CD4-positive, alpha-beta T cell (primary cell): ENCODE measurements around the gene CTIF. TPM values are rescaled to one million over a fixed set of nuclear protein-coding genes. Genes with fewer than 3 reads are reported as not detected.

Experiments used
- ATAC-seq: fragments of 200-7000 bp; cut with Tn5 transposase; one replicate; pipeline ENCODE4 v1.10.0; 2022; ENCODE audit warnings: mild to moderate bottlenecking; ENCODE audit not compliant: poor library complexity
- CTCF ChIA-PET: fragments of 350-600 bp; sonication (Branson Sonifier 250); formaldehyde crosslinking; loops from one replicate; lab custom pipeline; 2021; ENCODE audit warnings: antibody characterized with exemption, inconsistent platforms; lab: Charles Lee
- POLR2A ChIA-PET: fragments of 350-600 bp; sonication (Branson Sonifier 250); formaldehyde crosslinking; loops from one replicate; lab custom pipeline; 2021; ENCODE audit warnings: antibody characterized with exemption, inconsistent platforms; lab: Charles Lee
- DNase-seq, 14 experiments: peaks; one replicate each; pipeline ENCODE4 v3.0.0-alpha.2; 2013 to 2020; ENCODE audit warnings: mixed read lengths in 2 of 14
- H3K27ac ChIP-seq, 2 donors: one replicate each; pipeline versions ENCODE4 v1.5.1 to v1.7.0; 2013; ENCODE audit warnings: low read length in 2 of 2, low read depth in 1 of 2, mild to moderate bottlenecking in 1 of 2
- H3K27me3 ChIP-seq, 2 experiments: 1 replicate in 1 of 2; 2 replicates in 1 of 2; pipeline versions ENCODE4 v1.6.1 to v1.7.0; 2013; ENCODE audit warnings: low read length in 2 of 2, control low read depth in 1 of 2, mild to moderate bottlenecking in 1 of 2, moderate library complexity in 1 of 2; ENCODE audit not compliant: insufficient read depth in 2 of 2, control insufficient read depth in 1 of 2
- H3K36me3 ChIP-seq: one replicate; pipeline ENCODE4 v1.6.1; 2013; ENCODE audit warnings: low read length, control low read depth; ENCODE audit not compliant: insufficient read depth
- H3K4me1 ChIP-seq: one replicate; pipeline ENCODE4 v1.6.1; 2013; ENCODE audit warnings: low read length, control low read depth; ENCODE audit not compliant: insufficient read depth
- H3K4me3 ChIP-seq: one replicate; pipeline ENCODE4 v1.5.1; 2013; ENCODE audit warnings: mild to moderate bottlenecking, low read length, moderate library complexity
- H3K9me3 ChIP-seq, 2 experiments: 1 replicate in 1 of 2; 2 replicates in 1 of 2; pipeline versions ENCODE4 v1.6.1 to v1.7.0; 2013; ENCODE audit warnings: low read length in 2 of 2, mild to moderate bottlenecking in 2 of 2, control low read depth in 1 of 2, moderate library complexity in 1 of 2; ENCODE audit not compliant: control insufficient read depth in 1 of 2, insufficient read depth in 1 of 2
- H3K27ac Mint-ChIP-seq: one replicate; pipeline ENCODE4 v1.8.0; 2020; ENCODE audit warnings: mixed read lengths
- H3K27me3 Mint-ChIP-seq: one replicate; pipeline ENCODE4 v1.8.0; 2021; ENCODE audit warnings: mixed read lengths
- H3K36me3 Mint-ChIP-seq: one replicate; pipeline ENCODE4 v1.8.0; 2021; ENCODE audit warnings: low read depth, mixed read lengths
- H3K4me1 Mint-ChIP-seq: one replicate; pipeline ENCODE4 v1.8.0; 2021; ENCODE audit warnings: low read depth, mixed read lengths
- H3K4me3 Mint-ChIP-seq: one replicate; pipeline ENCODE4 v1.8.0; 2020; ENCODE audit warnings: mild to moderate bottlenecking, mixed read lengths
- H3K9me3 Mint-ChIP-seq: one replicate; pipeline ENCODE4 v1.8.0; 2020; ENCODE audit warnings: mixed read lengths
- intact Hi-C, 2 experiments: fragments of 100-400 bp; cut with DNase I in 1 of 2; cut with micrococcal nuclease in 1 of 2; formaldehyde crosslinking; loops; one replicate each; pipeline versions ENCODE4 v1.15.1 to v1.9.0; 2023 to 2025; cut with DNase I, micrococcal nuclease
- total RNA-seq, 174 experiments: library from RNA in 2 of 174; stranded (reverse) in 2 of 174; gene quantifications; one replicate each; pipeline ENCODE4 v1.2.3 and lab custom pipeline; 2021 to 2026
- TF ChIP-seq, protein P1 (sequence below): fragments of 200-600 bp; IDR thresholded peaks from one replicate; pipeline ENCODE4 v1.8.0; 2022; ENCODE audit warnings: antibody characterized with exemption, mild to moderate bottlenecking

CTIF gene
- total RNA-seq, 2 experiments from 2014 or later: 1.1 to 2.9 TPM

DNA sequence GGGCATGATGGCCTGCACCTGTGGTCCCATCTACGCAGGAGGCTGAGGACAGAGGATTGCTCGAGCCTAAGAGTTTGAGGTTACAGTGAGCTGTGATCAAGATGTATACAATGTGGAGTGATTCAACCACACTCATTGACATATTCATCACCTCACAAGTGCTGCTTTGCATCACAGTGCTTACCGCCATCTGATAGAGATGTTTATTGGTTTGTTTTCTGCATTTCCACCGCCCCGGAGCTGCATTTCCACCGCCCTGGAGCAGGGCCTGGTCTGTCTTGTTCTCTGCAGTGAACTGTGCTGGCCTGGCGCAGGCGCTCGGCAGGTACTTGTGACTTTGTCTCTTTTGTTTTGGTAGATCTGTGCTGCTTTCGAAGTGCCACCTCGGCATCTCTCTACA lies 315.9 kb downstream of the CTIF start:
- POLR2A ChIA-PET: interaction anchor here (1.6 kb wide), 1 partner anchor 86 kb away, joined by 4 read pairs; no protein-coding TSS in a partner anchor
- H3K4me3 ChIP-seq: no peak overlapping the region
- TF ChIP-seq, protein P1, sequence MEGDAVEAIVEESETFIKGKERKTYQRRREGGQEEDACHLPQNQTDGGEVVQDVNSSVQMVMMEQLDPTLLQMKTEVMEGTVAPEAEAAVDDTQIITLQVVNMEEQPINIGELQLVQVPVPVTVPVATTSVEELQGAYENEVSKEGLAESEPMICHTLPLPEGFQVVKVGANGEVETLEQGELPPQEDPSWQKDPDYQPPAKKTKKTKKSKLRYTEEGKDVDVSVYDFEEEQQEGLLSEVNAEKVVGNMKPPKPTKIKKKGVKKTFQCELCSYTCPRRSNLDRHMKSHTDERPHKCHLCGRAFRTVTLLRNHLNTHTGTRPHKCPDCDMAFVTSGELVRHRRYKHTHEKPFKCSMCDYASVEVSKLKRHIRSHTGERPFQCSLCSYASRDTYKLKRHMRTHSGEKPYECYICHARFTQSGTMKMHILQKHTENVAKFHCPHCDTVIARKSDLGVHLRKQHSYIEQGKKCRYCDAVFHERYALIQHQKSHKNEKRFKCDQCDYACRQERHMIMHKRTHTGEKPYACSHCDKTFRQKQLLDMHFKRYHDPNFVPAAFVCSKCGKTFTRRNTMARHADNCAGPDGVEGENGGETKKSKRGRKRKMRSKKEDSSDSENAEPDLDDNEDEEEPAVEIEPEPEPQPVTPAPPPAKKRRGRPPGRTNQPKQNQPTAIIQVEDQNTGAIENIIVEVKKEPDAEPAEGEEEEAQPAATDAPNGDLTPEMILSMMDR: no peak
- H3K36me3 ChIP-seq: no peaks in the 10 kb centered on the region
- no peak overlapping the region for H3K27ac ChIP-seq
- intact Hi-C loops: loop anchor here in 1 of 2 experiments (5.0 kb wide), 1 partner anchor 43 kb away; no protein-coding TSS in a partner anchor
- Mint-ChIP-seq H3K27me3 (no peaks in the 10 kb centered on the region), H3K4me3 (no peak overlapping the region), H3K9me3 (no peaks in the 10 kb centered on the region), H3K27ac (no peak overlapping the region), H3K36me3 (no peaks in the 10 kb centered on the region), H3K4me1 (peaks cover 52% of the 10 kb centered on the region)
- H3K4me1 ChIP-seq: peaks cover 36% of the 10 kb centered on the region
- CTCF ChIA-PET: no interaction called here
- H3K27me3 ChIP-seq: no peaks in the 10 kb centered on the region
- peak; percentile 59 for ATAC-seq
- DNase-seq: peak in 1 of 14 experiments; percentile 17
- H3K9me3 ChIP-seq: no peaks in the 10 kb centered on the region

DNA sequence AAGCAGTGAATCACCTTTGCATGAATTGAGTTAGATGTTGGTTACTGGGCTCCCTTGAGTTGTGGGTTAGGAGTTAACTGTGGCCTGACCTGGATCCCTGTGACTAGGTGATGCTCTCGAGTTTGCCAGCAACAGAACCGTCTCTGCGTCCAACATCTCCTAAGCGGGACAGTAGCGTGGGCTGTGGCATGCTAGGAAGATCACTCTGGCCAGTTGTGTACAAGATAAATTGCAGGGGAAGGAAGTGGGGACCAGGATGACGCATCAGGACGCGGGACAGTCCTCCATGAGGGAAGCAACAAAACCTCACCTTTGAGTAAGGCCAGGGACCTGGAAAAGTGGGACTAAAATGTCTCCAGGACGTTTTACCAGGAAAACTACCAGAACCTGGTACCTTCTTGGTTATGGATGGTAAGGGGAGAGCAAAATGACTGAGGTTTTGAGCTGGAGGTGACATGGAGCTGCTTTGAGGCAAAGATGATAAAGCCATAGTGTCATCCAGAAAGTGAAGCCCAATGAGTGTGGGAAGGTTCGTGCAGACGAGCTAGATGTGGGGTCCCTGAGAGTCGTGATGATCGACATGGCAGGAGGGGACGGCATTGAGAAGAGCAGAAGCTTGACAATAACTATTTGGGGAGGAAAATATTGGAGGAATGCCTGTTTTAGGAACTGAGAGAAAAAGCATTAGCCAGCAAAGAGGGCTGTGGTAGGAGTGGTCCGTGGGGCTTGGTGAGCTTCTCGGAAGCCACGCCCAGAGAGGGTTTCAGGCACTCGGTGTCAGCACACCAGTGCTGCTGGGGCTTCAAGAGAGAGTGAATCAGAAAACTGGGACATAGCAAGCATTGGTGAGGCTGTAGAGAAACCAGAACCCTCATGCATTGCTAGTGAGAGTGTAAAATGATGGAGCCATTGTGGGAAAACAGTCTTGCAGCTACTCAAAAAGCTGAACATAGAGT lies 316.9 kb downstream of the CTIF start:
- no peak for DNase-seq
- no peak overlapping the region for H3K4me3 Mint-ChIP-seq
- Histone ChIP-seq H3K4me3 (no peak overlapping the region), H3K36me3 (no peaks in the 10 kb centered on the region), H3K9me3 (no peaks in the 10 kb centered on the region), H3K27ac (no peak overlapping the region), H3K27me3 (no peaks in the 10 kb centered on the region), H3K4me1 (peaks cover 33% of the 10 kb centered on the region)
- peaks cover 52% of the 10 kb centered on the region for H3K4me1 Mint-ChIP-seq
- no peaks in the 10 kb centered on the region for H3K9me3 Mint-ChIP-seq
- H3K27me3 Mint-ChIP-seq: no peaks in the 10 kb centered on the region
- no peak for ATAC-seq
- H3K27ac Mint-ChIP-seq: no peak overlapping the region
- intact Hi-C loops: loop anchor here in 1 of 2 experiments (5.0 kb wide), 1 partner anchor 42 kb away; no protein-coding TSS in a partner anchor
- ChIA-PET POLR2A (no interaction called here), CTCF (no interaction called here)
- TF ChIP-seq, protein P1: no peak
- no peaks in the 10 kb centered on the region for H3K36me3 Mint-ChIP-seq

DNA sequence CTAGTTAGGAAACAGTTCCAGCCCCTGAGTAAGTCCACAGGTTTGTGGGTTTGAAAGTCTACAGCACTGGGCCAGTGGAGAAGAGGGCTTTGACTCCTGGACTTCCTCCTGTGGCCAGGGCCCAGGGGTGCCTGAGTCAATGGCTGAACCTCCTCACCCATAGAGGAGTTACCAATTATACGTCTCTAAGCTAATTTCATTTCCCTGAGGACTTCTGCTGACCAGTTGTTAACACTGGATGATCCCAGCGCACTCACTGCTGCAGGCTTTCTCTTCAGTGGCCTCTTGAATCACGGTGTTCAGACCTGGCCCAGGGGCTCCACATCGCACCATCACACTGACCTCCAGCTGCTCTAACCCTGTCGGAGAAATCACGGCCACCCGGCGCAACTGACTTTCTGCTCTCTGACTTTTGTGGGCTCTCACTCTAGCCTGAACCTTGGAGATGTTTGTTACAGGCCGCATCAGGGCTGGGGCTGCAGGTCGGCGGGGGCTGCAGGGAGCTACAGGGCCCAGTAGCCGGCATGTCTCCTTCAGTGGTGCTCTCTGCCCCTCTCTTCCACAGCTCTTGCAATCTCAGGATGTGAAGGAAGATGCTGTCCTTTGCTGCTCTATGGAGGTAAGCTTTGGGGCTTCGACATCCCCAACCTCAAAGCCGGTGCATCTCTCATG lies 318.3 kb downstream of the CTIF start:
- intact Hi-C loops: loop anchor here in 1 of 2 experiments (5.0 kb wide), 1 partner anchor 40 kb away; no protein-coding TSS in a partner anchor
- peaks cover 19% of the 10 kb centered on the region for H3K4me1 ChIP-seq
- Mint-ChIP-seq H3K4me3 (no peak overlapping the region), H3K36me3 (no peaks in the 10 kb centered on the region), H3K4me1 (peaks cover 45% of the 10 kb centered on the region), H3K27ac (no peak overlapping the region), H3K27me3 (no peaks in the 10 kb centered on the region), H3K9me3 (no peaks in the 10 kb centered on the region)
- H3K27me3 ChIP-seq: no peaks in the 10 kb centered on the region
- POLR2A ChIA-PET: no interaction called here
- DNase-seq (no peak), ATAC-seq (no peak)
- no peaks in the 10 kb centered on the region for H3K9me3 ChIP-seq
- no peaks in the 10 kb centered on the region for H3K36me3 ChIP-seq
- CTCF ChIA-PET: no interaction called here
- TF ChIP-seq, protein P1: no peak
- H3K27ac ChIP-seq: no peak overlapping the region
- H3K4me3 ChIP-seq: no peak overlapping the region
